Kidney glomerular epithelial cell (primary cell): ENCODE measurements around the gene ISL1.

Source experiments
- DNase-seq: peaks from one replicate; lab custom pipeline; 2025; lab: John Stamatoyannopoulos, UW

Gene ISL1

DNA sequence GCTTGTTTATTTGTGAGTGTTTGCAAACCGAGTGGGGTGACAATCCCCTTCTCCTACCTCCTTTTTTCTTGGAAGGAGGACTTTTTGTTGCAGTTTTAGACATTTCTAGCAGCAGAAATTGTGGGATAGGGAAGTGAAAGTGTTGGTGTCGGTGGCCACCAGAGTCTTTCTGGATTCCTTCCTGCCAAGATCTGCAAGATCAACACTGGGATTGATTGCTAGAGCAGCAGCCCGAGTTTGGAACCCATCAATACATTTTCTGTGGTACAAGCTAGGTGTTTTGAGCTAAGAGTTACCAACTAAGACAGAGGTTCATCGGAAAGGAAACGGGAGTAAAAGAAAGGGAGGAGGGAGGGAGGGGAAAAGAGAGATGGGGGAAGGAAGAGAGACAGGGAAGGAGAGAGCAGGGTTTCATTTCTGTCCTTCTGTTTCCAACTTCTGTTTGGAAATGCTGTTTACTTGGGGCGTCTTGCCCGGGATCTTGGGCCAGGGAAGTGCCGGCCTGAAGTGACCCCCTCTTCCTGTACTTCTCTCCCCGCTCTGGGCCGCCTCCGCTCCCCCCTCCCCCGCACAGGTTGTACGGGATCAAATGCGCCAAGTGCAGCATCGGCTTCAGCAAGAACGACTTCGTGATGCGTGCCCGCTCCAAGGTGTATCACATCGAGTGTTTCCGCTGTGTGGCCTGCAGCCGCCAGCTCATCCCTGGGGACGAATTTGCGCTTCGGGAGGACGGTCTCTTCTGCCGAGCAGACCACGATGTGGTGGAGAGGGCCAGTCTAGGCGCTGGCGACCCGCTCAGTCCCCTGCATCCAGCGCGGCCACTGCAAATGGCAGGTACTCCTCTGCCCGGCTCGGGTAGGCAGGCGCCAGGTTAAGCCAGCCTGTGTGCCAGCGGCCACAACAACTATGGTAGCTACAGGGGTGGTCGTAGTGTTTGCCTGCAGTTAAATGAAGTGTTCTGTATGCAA lies 4.0 kb downstream of the ISL1 start:
- DNase-seq: no peak

DNA sequence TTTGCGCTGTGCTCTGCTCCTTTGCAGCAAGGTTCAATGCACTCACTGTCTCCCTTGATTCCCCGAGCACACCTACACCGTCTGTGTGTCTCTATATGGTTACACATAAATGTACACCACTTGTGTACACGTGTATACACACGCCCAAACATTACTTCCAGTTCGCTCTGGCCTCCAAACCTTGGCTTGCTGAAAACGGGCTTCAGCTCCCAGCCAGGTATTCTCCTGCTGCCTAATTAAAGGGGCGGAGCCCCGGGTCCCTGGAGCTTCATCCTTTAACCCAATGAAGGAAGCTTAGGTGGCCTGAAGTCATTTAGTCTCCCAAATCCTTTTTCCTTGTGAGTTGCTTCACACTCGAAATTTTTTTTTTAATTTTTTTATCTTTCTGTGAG lies 4.6 kb downstream of the ISL1 start:
- DNase-seq: no peak

- DNase-seq: no peak
Observed at GRCh38 chr5:51388488-51389287, 5.4 kb downstream of the ISL1 start.

- no peak for DNase-seq
Observed at GRCh38 chr5:51389288-51389576, 6.0 kb downstream of the ISL1 start.

GRCh38 chr5:51389577-51390463 lies 6.6 kb downstream of the ISL1 start:
- no peak for DNase-seq

- DNase-seq: no peak
Observed at GRCh38 chr5:51391175-51391574, 7.9 kb downstream of the ISL1 start.

DNA sequence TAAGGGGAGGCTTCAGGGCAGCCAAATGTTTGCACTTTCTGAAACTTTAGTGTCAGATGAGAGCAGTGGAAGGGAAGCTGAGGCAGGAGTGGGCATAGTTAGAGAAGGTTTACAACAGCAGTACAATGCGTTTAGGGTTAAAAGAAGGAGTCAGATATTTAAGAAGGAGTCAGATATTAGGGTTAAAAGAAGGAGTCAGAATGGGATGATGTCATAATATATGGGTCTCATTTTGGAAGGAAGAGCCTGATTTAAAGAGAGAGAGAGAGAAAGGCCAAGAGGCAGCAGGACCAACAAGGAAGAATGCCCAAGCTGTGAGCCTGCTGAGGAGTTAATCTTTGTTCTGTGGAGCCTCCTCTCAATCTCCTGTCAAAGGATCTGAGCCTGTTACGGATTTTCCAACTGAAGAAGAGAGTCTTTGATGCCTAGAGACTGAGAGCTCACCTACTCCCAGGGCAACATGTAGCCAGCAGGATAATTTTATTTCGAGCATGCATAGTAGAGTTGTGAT lies 9.5 kb downstream of the ISL1 start:
- no peak for DNase-seq

- DNase-seq: no peak
Observed at GRCh38 chr5:51394609-51395008, 11.4 kb downstream of the ISL1 start.

DNA sequence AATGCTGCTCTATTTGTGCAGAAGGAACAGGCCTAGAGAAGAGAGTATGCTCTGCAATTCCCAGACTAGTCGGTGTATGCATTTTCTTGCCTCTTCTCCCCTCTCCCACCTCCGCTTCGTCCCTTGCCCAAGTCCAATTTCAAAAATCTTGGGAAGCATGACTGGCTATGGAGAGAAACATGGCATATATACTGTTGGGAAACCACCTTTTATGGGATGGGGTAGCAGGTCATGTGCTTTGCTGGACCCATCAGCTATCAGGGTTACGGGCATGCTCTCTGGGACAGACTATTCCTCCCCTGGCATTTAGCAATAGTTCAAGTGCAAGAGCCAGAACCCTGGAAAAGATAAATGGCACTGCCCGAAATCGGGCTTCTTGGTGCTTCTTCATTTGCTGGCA lies 12.0 kb downstream of the ISL1 start:
- DNase-seq: no peak

DNA sequence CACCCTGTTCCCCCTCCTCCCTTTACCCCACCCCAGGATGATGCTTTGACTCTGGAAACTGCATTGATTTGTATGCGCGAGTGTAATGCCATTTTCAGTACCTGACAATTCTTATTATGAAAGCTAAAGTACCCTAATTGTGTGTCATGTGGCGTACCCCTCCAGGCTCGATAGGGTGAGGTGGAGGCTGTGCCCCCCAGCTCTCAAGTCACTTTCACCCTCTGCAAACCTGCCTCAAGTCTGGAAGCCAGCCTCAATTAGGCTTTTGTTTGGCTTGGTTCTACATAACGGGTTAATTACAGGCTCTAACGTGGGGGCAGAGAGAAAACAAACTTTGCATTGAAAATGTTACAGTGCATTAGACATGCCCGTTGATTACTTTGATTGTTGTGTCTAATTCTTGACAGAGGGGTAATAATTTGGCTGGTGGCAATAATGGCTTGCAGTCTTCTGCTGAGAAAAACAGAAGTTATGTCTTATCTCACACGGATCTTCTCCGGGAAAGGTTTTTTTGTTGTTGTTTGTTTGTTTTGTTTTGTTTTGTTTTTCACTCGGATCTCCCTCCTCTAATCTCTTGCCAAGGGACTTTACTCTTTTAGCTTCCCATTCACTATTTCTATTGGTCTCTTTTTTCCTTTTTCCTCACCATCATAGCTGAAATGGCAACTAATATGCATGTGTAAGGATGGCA lies 12.6 kb downstream of the ISL1 start:
- no peak for DNase-seq

GRCh38 chr5:51396797-51397196 lies 13.5 kb downstream of the ISL1 start:
- DNase-seq: no peak

- no peak for DNase-seq
Observed at GRCh38 chr5:51397996-51398395, 14.7 kb downstream of the ISL1 start.

- DNase-seq: no peak
Observed at GRCh38 chr5:51398875-51399642, 15.8 kb downstream of the ISL1 start.

DNA sequence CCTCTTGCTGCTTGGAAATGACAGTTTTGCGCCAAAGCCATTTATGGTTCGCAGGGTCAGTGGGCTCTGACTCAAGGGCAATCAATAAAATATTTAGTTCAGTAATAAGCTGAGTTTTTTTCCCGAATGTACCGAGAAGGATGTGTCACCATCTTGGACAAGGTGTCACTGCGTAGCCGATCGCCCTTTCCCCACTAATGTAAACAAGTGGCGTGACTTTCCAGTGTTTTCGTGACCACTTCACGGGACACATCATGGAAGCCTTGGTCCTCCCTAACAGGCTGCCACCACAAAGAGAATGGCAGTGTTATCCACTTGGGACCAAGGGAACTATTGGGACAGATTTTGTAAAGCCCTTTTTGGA lies 16.4 kb downstream of the ISL1 start:
- DNase-seq: no peak

DNA sequence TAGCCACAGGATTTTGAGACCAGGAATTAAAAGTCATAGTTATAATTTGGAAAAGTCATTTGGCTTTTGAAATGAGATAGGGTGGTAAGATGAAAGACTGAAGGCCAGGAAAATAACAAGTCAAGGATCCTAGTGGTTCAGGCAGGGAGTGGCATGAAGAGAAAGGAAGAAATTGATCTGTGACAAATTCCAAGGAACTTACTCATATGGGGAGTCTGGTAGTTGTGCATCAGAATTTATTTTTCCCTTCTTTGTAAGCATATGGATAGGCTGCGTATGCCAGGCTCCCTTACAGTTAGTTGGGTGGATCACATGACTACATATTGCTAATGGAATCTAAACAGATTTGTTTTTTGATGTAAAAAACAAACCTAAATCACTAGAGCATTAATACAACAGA lies 21.0 kb downstream of the ISL1 start:
- no peak for DNase-seq

GRCh38 chr5:51411921-51412325 lies 28.7 kb downstream of the ISL1 start:
- DNase-seq: no peak

GRCh38 chr5:51414516-51414915 lies 31.3 kb downstream of the ISL1 start:
- DNase-seq: peak; percentile 10

DNA sequence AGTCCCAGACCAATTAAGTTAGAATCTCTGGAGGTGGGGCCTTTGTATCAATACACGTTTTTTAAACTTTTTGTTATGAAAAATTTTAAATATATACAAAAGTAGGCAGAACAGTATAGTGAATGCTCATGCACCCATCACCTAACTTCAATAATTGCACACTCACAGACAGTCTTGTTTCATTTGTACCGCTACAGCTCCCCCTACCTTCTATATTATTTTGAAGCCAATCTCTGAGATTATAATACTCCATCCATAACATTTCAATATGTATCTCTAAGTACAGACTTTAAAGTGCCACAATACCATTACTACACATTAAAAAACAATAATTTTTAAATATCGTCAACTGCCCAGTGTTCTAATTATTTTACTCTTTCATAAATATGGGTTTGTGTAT lies 32.9 kb downstream of the ISL1 start:
- no peak for DNase-seq

DNA sequence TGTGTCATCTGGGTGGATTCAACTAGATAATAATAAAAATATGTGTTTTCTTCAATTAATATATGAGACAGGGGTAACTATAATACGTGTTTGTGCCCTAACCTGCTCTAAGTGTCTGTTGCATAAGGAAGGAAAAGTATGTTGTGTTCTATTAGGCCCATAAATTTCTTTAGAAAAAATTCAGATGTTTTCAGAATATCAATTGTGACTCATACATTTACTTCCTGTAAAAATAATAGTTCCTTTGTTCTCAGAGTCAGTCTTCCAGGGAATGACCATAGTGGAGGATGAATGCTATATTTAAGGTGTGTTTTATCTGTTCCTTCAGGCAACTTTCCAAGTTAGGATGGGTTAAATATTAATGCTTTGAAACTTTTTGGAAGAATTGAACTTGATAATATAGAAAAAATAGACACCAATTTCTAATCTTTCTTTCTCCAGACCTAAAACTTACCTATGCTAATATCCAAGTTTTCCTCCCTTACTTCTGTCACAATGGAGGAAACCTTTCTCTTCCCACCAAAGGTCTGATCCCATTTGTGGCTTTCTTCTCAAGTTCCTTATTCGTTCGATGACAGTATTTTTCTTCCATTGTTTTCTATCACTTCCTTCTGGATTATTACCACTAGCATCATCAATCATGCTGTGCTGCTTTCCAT lies 49.9 kb downstream of the ISL1 start:
- peak; percentile 16 for DNase-seq

GRCh38 chr5:51439232-51439631 lies 56.0 kb downstream of the ISL1 start:
- DNase-seq: no peak
